ENCODE data around the gene PNPLA7. TPM values are rescaled to one million over a fixed set of nuclear protein-coding genes. Genes with fewer than 3 reads are reported as not detected.

The PNPLA7 gene
- total and polyA plus RNA-seq, 10 of the 15 experiments (the other 5 are each of a cell fraction or from before 2014, with no cell fraction given) = 0.04 to 0.85 (median 0.19) TPM; not detected in 1

GRCh38 chr9:137505421-137506140 lies 44.6 kb downstream of the PNPLA7 start (continued):
- no peak for TF ChIP-seq SKIL (IDR thresholded peaks at IDR 0.05; ENCODE audit: low read depth, poor library complexity, severe bottlenecking)
- TF ChIP-seq ZBTB4 (CRISPR knock-in tag; IDR thresholded peaks at IDR 0.05) = no peak
- TF ChIP-seq GABPA (IDR thresholded peaks at IDR 0.05; ENCODE audit: low read depth) = no peak
- no peak for TF ChIP-seq EED (IDR thresholded peaks at IDR 0.05; ENCODE audit: low read depth)

GRCh38 chr9:137504432-137504777 lies 45.8 kb downstream of the PNPLA7 start:
- intact Hi-C loops (cut with micrococcal nuclease; ENCODE audit: unreplicated experiment) = no loop called here
- Histone ChIP-seq H4K20me1 (ENCODE audit: control insufficient read depth, insufficient read depth) (no peaks in the 10 kb centered on the region), H3K79me2 (ENCODE audit: control insufficient read depth, insufficient read depth, low read length) (no peaks in the 10 kb centered on the region), H2AFZ (ENCODE audit: control insufficient read depth, low read depth, low read length) (no peak overlapping the region), H3K36me3 (ENCODE audit: control insufficient read depth in 2 of 2, insufficient read depth in 2 of 2, low read length in 1 of 2) (no peaks in the 10 kb centered on the region), H3K4me3 (no peak overlapping the region), H3K27me3 (replicated peaks in 1 of 2; ENCODE audit: control insufficient read depth in 2 of 2, insufficient read depth in 2 of 2, low read length in 1 of 2) (no peaks in the 10 kb centered on the region; a peak in 1 of 4 replicates), H3K9me3 (replicated peaks; ENCODE audit: control insufficient read depth, insufficient read depth, low read length) (no peaks in the 10 kb centered on the region; the same call in 2 of the 3 replicates), H3K27ac (ENCODE audit: control insufficient read depth, insufficient read depth) (no peak overlapping the region), H3K9ac (ENCODE audit: control insufficient read depth, insufficient read depth, low read length) (no peak overlapping the region), H3K4me1 (ENCODE audit: control insufficient read depth, insufficient read depth, low read length) (no peaks in the 10 kb centered on the region), H3K4me2 (ENCODE audit: control insufficient read depth, insufficient read depth) (no peak overlapping the region)
- CTCF ChIA-PET = no interaction called here
- WGBS (ENCODE audit: insufficient coverage, insufficient replicate concordance, low lambda C conversion rate, missing lambda C conversion rate) = 53% methylated on average over 7 of the region's 7 CpGs
- in situ Hi-C loops (cut with MboI) = no loop called here
- RAD21 ChIA-PET (ENCODE audit: unreplicated experiment) = no interaction called here
- SMC1A ChIA-PET (ENCODE audit: uncharacterized antibody, unreplicated experiment) = no interaction called here
- DNase-seq (ENCODE audit: low read depth, low spot score) (no peak), FAIRE-seq (no peak), ATAC-seq (no peak)
- BruUV-seq (replicated peaks) = no TSS peak
- POLR2A ChIA-PET = interaction anchor here (0.7 kb wide), 1 partner anchor 71 kb away, joined by 5 read pairs; no protein-coding TSS in a partner anchor
- TF ChIP-seq SMARCA5 (IDR thresholded peaks at IDR 0.05) (no peak), SIN3A (IDR thresholded peaks at IDR 0.05; ENCODE audit: low read depth, low read length) (no peak), PAX5 (IDR thresholded peaks at IDR 0.05; ENCODE audit: borderline replicate concordance, low read depth, low read length) (no peak), ETV6 (conservative IDR thresholded peaks at IDR 0.05 in 1 of 2, IDR thresholded peaks at IDR 0.05 in 1 of 2; ENCODE audit: borderline replicate concordance in 1 of 2, low read depth in 1 of 2) (no peak), ZBED1 (IDR thresholded peaks at IDR 0.05; ENCODE audit: borderline replicate concordance) (no peak), NR2F1 (conservative IDR thresholded peaks at IDR 0.05) (no peak), STAT3 (IDR thresholded peaks at IDR 0.05; ENCODE audit: low read depth, low read length) (no peak), RELB (IDR thresholded peaks at IDR 0.05; ENCODE audit: low read depth) (no peak), CBX3 (IDR thresholded peaks at IDR 0.05; ENCODE audit: borderline replicate concordance, low read depth) (no peak), POLR2AphosphoS5 (IDR thresholded peaks at IDR 0.05; ENCODE audit: low read length) (no peak), POLR2A (IDR thresholded peaks at IDR 0.05; ENCODE audit: low read depth, low read length) (no peak), FOXM1 (IDR thresholded peaks at IDR 0.05; ENCODE audit: low read depth, low read length) (no peak), ZSCAN29 (IDR thresholded peaks at IDR 0.05) (no peak), MYB (IDR thresholded peaks at IDR 0.05; ENCODE audit: borderline replicate concordance, low read depth, low read length) (no peak)

Data from GM12878 (cell line).